ENCODE data around the gene PCP4. TPM values are rescaled to one million over a fixed set of nuclear protein-coding genes. Genes with fewer than 3 reads are reported as not detected.

Gene PCP4
- not detected in 3 replicates for total RNA-seq
- long read RNA-seq = 0 reads

DNA sequence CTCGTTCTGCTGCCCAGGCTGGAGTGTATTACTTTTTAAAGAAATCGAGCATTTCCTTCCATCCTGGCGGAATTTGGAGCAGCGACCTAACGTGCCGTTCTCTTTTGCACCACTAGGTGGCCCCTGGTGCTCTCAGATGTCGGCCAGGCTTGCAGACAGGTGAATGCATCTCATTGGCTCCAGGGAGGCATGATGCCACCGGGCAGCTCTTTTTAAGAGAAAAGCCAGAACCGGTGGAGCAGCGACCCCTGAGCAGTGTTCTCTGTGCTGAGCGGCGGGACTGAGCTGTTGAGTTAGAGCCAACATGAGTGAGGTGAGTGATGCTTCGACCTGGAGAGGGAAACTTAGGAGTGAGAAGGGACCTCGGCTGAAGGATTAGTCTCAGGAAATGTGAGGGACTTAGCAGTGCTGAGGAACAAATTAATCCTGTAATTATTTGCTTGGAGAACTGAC lies at the start of gene PCP4:
TSS of gene PCP4 (plus strand) at position 241 of the 453 bp plus-strand sequence. CDS start at position 305, 64 bp downstream.
- TF ChIP-seq, protein P1, sequence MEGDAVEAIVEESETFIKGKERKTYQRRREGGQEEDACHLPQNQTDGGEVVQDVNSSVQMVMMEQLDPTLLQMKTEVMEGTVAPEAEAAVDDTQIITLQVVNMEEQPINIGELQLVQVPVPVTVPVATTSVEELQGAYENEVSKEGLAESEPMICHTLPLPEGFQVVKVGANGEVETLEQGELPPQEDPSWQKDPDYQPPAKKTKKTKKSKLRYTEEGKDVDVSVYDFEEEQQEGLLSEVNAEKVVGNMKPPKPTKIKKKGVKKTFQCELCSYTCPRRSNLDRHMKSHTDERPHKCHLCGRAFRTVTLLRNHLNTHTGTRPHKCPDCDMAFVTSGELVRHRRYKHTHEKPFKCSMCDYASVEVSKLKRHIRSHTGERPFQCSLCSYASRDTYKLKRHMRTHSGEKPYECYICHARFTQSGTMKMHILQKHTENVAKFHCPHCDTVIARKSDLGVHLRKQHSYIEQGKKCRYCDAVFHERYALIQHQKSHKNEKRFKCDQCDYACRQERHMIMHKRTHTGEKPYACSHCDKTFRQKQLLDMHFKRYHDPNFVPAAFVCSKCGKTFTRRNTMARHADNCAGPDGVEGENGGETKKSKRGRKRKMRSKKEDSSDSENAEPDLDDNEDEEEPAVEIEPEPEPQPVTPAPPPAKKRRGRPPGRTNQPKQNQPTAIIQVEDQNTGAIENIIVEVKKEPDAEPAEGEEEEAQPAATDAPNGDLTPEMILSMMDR (IDR thresholded peaks at IDR 0.05) = peak; percentile 83
- Mint-ChIP-seq H3K4me3 (ENCODE audit: unreplicated experiment) (no peak within 1 kb of the TSS), H3K27ac (ENCODE audit: unreplicated experiment) (no peak within 1 kb of the TSS), H3K4me1 (ENCODE audit: low read depth) (no peaks in the 10 kb centered on the region), H3K9me3 (ENCODE audit: low read depth) (no peaks in the 10 kb centered on the region), H3K27me3 (ENCODE audit: low read depth) (peaks cover 31% of the 10 kb centered on the region), H3K36me3 (ENCODE audit: low read depth) (no peaks in the 10 kb centered on the region)
- DNase-seq (ENCODE audit: low spot score) = no peak

DNA sequence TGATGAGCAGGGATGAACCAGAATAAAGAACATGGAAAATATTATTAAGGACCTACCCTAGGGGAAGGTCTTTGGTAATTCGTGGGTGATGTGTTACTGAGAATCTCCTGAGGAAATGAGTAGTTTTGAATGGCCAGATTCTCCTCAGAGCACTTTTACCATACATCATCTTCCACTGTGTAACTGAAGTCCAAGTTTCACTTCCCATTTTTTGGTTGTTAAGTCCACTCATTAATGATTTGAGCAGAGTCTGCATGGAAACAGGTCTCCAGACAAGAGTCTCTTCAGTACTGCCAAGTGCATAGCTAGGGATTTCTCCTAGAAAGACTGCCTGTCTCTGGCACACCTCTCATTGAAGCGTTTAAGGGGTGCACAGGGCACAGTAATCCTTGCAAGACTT lies 48.7 kb upstream of the PCP4 start:
- TF ChIP-seq, protein P1 (IDR thresholded peaks at IDR 0.05) = no peak
- Mint-ChIP-seq H3K9me3 (ENCODE audit: low read depth) (peaks cover 4% of the 10 kb centered on the region), H3K27me3 (ENCODE audit: low read depth) (peaks cover 2% of the 10 kb centered on the region)

DNA sequence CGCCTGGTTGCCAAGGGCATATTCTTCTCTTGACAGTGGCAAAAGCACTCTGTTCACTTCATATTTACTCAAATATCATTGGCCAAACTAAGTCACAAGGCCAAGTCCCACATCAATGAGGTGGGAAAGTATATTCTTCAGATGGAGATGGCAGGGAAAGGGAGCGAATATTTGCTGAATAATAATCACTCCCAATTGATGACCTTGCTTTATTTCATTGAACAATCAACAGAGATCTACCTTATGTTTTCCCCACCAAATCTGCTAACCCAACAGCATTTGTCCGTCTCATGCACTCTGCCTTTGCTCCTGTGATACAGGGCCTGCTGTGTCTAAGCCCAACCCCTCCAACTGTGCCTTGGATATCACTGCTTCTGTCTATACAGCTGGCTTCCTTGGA lies 45.2 kb upstream of the PCP4 start:
- Mint-ChIP-seq H3K4me3 (ENCODE audit: unreplicated experiment) (no peak overlapping the region), H3K4me1 (ENCODE audit: low read depth) (no peaks in the 10 kb centered on the region), H3K9me3 (ENCODE audit: low read depth) (peaks cover 12% of the 10 kb centered on the region), H3K27ac (ENCODE audit: unreplicated experiment) (no peak overlapping the region), H3K36me3 (ENCODE audit: low read depth) (no peaks in the 10 kb centered on the region), H3K27me3 (ENCODE audit: low read depth) (peaks cover 2% of the 10 kb centered on the region)
- no peak for DNase-seq (ENCODE audit: low spot score)
- TF ChIP-seq, protein P1 (IDR thresholded peaks at IDR 0.05) = no peak

More for the DNA sequence above, 48.7 kb upstream of the PCP4 start:
- no peak overlapping the region for H3K27ac Mint-ChIP-seq (ENCODE audit: unreplicated experiment)
- no peaks in the 10 kb centered on the region for H3K4me1 Mint-ChIP-seq (ENCODE audit: low read depth)
- H3K36me3 Mint-ChIP-seq (ENCODE audit: low read depth) = no peaks in the 10 kb centered on the region
- DNase-seq (ENCODE audit: low spot score) = no peak
- no peak overlapping the region for H3K4me3 Mint-ChIP-seq (ENCODE audit: unreplicated experiment)

DNA sequence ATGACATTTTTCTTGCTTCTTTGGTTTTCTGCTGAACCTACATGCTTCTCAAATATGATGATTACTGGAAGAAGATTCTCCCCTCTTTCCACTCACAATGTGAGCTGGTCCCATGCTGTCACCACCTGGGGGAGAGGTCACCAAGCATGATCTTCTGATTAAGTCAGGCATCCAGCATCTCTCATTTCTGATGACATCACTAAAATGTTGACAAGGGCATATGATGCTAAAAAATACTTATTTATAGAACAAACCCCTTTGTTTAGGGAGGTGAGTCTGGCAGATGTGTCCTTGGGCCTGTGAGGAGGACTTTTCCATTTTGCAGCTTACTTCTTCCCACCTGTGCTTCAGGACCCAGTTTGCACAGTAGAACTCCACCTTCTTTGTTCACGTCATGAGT lies 42.0 kb upstream of the PCP4 start:
- Mint-ChIP-seq H3K9me3 (ENCODE audit: low read depth) (peaks cover 15% of the 10 kb centered on the region), H3K36me3 (ENCODE audit: low read depth) (no peaks in the 10 kb centered on the region), H3K4me1 (ENCODE audit: low read depth) (no peaks in the 10 kb centered on the region), H3K27ac (ENCODE audit: unreplicated experiment) (no peak overlapping the region), H3K4me3 (ENCODE audit: unreplicated experiment) (no peak overlapping the region), H3K27me3 (ENCODE audit: low read depth) (no peaks in the 10 kb centered on the region)
- TF ChIP-seq, protein P1 (IDR thresholded peaks at IDR 0.05) = no peak
- DNase-seq (ENCODE audit: low spot score) = no peak

DNA sequence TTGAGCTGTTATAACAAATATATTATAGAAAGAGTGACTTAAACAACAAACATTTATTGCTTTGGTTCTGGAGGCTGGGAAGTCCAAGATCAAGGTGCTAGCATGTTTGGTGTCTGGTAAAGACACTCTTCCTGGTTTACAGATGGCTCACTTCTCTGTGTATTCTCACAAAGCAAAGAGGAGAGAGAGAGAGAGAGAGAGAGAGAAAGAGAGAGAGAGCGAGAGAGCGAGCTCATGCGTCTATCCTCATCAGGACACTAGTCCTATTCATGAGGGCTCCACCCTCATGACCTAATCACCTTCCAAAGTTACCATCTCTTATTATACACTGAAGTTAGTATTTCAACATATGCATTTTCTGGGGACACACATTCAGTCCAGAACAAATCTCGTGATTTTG lies 32.7 kb upstream of the PCP4 start:
- Mint-ChIP-seq H3K27ac (ENCODE audit: unreplicated experiment) (no peak overlapping the region), H3K27me3 (ENCODE audit: low read depth) (peaks cover 2% of the 10 kb centered on the region), H3K4me1 (ENCODE audit: low read depth) (no peaks in the 10 kb centered on the region), H3K36me3 (ENCODE audit: low read depth) (peaks cover 2% of the 10 kb centered on the region), H3K4me3 (ENCODE audit: unreplicated experiment) (no peak overlapping the region), H3K9me3 (ENCODE audit: low read depth) (peaks cover 4% of the 10 kb centered on the region)
- TF ChIP-seq, protein P1 (IDR thresholded peaks at IDR 0.05) = no peak
- no peak for DNase-seq (ENCODE audit: low spot score)

Measured in chondrocyte (in vitro differentiated cells).